Body of pancreas (tissue), 4 donors: Measurements from ENCODE around the gene IL34. TPM values are rescaled to one million over a fixed set of nuclear protein-coding genes. Genes with fewer than 3 reads are reported as not detected.
"Not testable (repeated sequence)": the region's sequence is repeated elsewhere in the genome, so short reads cannot be mapped to it uniquely, and the experiment has no call there.

Experiments used
- ATAC-seq: fragments of 150-250 bp; one replicate; pipeline ENCODE4 v1.9.1; 2016
- DNase-seq, 4 donors: peaks; one replicate each; pipeline ENCODE4 v3.0.0-alpha.2; 2019
- H3K27ac ChIP-seq, 4 donors: fragments of 200-600 bp; sonication (generic); 1 replicate in 3 of 4; 2 replicates in 1 of 4; pipeline versions ENCODE4 v1.5.1 to v1.6.1; 2016 to 2019; ENCODE audit warnings: mild to moderate bottlenecking in 1 of 4, mixed read lengths in 1 of 4, moderate library complexity in 1 of 4
- H3K27me3 ChIP-seq, 2 donors: fragments of 200-600 bp; sonication (generic); one replicate each; pipeline ENCODE4 v1.6.0; 2016; ENCODE audit warnings: mild to moderate bottlenecking in 1 of 2
- H3K36me3 ChIP-seq, 2 donors: fragments of 200-600 bp; sonication (generic); replicated peaks in 1 of 2; 2 replicates each; pipeline ENCODE4 v1.5.1; 2016; ENCODE audit warnings: low read depth in 2 of 2; ENCODE audit not compliant: insufficient read depth in 1 of 2
- H3K4me1 ChIP-seq: fragments of 200-600 bp; sonication (generic); one replicate; pipeline ENCODE4 v1.6.0; 2016
- H3K4me3 ChIP-seq, 2 donors: fragments of 200-600 bp; sonication (generic); 1 replicate in 1 of 2; 2 replicates in 1 of 2; pipeline ENCODE4 v1.5.1; 2016 to 2019
- H3K9me3 ChIP-seq, 3 donors: fragments of 200-600 bp; sonication (generic); 1 replicate in 2 of 3; 2 replicates in 1 of 3; pipeline ENCODE4 v1.5.1; 2016
- POLR2A ChIP-seq, 3 donors: fragments of 450-650 bp; IDR thresholded peaks; one replicate each; pipeline ENCODE4 v1.6.1; 2016; ENCODE audit warnings: antibody characterized with exemption in 3 of 3, mild to moderate bottlenecking in 2 of 3
- WGBS, 2 donors: methylation state at CpG; one replicate each; pipeline ENCODE4 v1.1.5; 2017; 5-methylcytosine and 5-hydroxymethylcytosine counted together
- intact Hi-C: fragments of 100-400 bp; cut with DNase I; formaldehyde crosslinking; loops from one replicate; pipeline ENCODE4 v1.15.1; 2023
- total RNA-seq, 2 donors: library from RNA; depleted of rRNA; stranded (reverse); fragments of >200 nt; gene quantifications; one replicate each; pipeline ENCODE4 v1.1.0, GENCODE V29; 2016
- TF ChIP-seq, protein P1 (sequence below), 7 experiments: fragments of 450-650 bp in 4 of 7; fragments of 200-600 bp in 3 of 7; sonication (generic) in 3 of 7; IDR thresholded peaks; one replicate each; pipeline ENCODE4 v1.5.1; 2016 to 2019; ENCODE audit warnings: antibody characterized with exemption in 7 of 7

The IL34 gene
- total RNA-seq, 2 donors from 2014 or later = 0.78 to 3.0 TPM

DNA sequence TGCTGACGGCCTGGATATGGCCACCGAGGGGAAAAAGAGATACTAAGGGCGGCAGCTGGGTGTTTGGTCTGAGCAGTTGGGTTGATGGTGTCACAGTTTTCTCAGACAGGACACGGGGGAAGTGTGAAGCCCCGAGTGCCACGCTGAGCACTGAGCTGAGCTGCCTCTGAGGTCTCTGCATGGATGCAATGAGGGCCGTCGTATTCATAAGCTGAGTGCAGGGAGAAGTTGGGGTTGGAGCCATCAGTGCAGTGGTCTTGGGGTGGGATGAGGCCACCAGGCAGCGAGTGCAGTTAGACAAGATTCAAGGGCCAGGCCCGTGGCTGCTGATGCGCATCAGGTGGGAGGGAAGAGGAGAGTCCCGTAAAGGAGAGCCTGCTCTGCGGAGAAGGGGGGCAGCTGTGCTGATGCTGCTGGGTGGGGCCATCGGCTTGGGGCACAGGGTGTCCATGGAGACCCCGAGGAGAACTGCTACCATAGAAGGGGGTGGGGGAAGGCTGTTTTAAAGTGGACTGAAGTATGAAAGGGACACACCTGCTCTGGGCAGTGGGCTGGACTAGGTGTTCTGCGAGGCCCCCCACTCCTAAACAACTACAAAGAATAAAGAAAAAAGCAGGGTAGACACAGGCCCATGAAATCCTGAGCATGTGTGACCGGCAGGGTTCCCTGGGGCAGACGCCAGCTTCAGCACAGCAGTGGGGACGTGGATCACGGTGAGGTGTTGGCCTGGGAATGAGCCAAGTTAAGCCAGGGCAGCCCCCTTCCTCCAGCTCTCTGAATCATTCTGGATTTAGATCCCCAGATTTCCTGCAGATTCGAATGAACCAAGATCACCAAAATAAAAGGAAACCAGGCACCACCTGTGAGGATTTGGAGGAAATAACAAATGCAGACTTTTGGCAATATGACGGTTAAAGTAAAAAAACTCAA is 19.7 kb downstream of the IL34 start:
- 90% methylated on average over 20 to 22 of the region's 22 CpGs for whole genome bisulfite sequencing, 2 donors
- Histone ChIP-seq H3K4me3 (no peak overlapping the region), H3K36me3 (peaks cover 0 to 14% of the 10 kb centered on the region in 2 donors), H3K27me3 (no peaks in the 10 kb centered on the region), H3K27ac (no peak overlapping the region), H3K9me3 (no peaks in the 10 kb centered on the region), H3K4me1 (no peaks in the 10 kb centered on the region)
- intact Hi-C loops = no loop called here
- ATAC-seq (no peak), DNase-seq (no peak)
- TF ChIP-seq, protein P1, sequence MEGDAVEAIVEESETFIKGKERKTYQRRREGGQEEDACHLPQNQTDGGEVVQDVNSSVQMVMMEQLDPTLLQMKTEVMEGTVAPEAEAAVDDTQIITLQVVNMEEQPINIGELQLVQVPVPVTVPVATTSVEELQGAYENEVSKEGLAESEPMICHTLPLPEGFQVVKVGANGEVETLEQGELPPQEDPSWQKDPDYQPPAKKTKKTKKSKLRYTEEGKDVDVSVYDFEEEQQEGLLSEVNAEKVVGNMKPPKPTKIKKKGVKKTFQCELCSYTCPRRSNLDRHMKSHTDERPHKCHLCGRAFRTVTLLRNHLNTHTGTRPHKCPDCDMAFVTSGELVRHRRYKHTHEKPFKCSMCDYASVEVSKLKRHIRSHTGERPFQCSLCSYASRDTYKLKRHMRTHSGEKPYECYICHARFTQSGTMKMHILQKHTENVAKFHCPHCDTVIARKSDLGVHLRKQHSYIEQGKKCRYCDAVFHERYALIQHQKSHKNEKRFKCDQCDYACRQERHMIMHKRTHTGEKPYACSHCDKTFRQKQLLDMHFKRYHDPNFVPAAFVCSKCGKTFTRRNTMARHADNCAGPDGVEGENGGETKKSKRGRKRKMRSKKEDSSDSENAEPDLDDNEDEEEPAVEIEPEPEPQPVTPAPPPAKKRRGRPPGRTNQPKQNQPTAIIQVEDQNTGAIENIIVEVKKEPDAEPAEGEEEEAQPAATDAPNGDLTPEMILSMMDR (IDR thresholded peaks at IDR 0.05) = no peak
- TF ChIP-seq POLR2A (IDR thresholded peaks at IDR 0.05) = no peak

DNA sequence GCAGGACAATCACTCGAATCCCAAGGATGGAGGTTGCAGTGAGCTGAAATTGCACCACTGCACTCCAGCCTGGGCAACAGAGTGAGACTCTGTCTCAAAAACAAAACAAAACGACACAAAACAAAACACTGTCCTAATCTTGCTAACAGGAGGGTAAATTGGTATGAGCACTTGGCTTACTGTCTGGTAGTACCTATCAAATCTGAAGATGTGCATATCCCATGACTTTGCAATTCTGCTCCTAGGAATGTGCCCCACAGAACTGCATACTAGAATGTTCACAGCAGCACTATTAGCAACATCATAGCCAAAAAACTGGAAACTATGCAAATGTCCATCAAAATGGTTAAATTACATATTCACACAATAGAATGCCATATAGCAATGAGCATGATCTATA is 23.8 kb downstream of the IL34 start:
- TF ChIP-seq, protein P1 (IDR thresholded peaks at IDR 0.05) = no peak
- TF ChIP-seq POLR2A (IDR thresholded peaks at IDR 0.05) = no peak
- H3K9me3 ChIP-seq = no peaks in the 10 kb centered on the region
- 95 to 97% methylated on average over 2 of the region's 2 CpGs for WGBS, 2 donors
- DNase-seq (no peak), ATAC-seq (no peak)
- no peak overlapping the region for H3K4me3 ChIP-seq
- intact Hi-C loops = no loop called here
- H3K27me3 ChIP-seq = no peaks in the 10 kb centered on the region
- peaks cover 0 to 11% of the 10 kb centered on the region in 2 donors for H3K36me3 ChIP-seq
- no peak overlapping the region for H3K27ac ChIP-seq
- no peaks in the 10 kb centered on the region for H3K4me1 ChIP-seq

DNA sequence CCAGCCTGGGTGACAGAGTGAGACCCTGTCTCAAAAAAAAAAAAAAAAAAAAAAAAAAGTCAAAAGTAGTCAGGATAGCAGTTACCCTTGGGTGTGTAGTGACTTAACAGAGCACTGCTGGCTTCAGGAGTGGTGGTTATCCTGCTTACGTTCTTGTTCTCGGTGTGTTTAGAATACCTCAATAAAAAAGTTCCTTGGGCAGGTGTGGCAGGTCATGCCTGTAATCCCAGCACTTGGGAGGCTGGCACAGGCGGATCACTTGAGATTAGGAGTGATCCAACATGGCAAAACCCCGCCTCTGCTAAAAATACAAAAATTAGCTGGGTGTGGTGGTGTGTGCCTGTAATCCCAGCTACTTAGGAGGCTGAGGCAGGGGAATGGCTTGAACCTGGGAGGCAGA is 24.6 kb downstream of the IL34 start:
- WGBS, 2 donors = 87 to 98% methylated on average over 4 of the region's 4 CpGs
- H3K27me3 ChIP-seq, H3K4me3 ChIP-seq, H3K36me3 ChIP-seq, H3K9me3 ChIP-seq, intact Hi-C loops, H3K27ac ChIP-seq, H3K4me1 ChIP-seq, ATAC-seq, DNase-seq: not testable (repeated sequence)

DNA sequence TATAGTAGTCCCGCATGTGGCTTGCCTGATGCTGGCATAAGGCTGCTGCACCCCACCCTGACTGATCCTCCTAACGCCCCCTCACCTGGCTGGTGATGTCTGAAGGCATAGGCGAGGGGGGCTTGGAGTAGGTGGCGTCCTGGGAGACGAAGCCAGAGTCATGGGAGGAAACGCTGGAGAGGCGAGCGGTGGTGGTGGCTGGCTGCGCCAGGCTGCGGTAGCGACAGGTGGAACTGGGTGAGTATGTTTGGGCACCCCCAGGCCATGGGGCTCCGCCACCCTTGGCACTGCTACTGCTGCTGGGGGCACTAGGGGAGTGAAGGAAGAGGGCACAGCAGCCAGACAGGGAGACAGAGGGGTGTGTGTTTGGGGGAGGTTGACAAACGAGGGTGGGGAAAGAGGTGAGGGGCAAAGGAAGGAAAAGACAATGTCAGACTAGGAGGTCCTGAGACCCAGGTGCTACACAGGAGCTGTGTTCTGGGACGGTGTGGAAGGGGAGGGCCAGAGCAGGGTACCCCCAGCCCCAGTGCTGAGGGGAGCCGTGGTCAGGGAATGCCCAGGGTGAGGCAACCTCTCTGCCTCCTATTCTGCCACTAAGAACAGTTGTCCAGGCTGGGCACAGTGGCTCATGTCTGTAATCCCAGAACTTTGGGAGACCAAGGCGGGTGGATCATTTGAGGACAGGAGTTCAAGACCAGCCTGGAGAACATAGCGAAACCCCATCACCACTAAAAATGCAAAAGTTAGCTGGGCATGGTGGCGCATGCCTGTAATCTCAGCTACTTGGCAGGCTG is 28.1 kb downstream of the IL34 start:
- no peak overlapping the region for H3K4me3 ChIP-seq
- WGBS, 2 donors = 90% methylated on average over 16 to 18 of the region's 18 CpGs
- H3K27ac ChIP-seq = no peak overlapping the region

More for the DNA sequence above, 28.1 kb downstream of the IL34 start:
- DNase-seq (no peak), ATAC-seq (no peak)
- H3K27me3 ChIP-seq = no peaks in the 10 kb centered on the region
- TF ChIP-seq, protein P1 (IDR thresholded peaks at IDR 0.05) = no peak
- TF ChIP-seq POLR2A (IDR thresholded peaks at IDR 0.05) = no peak
- peaks cover 0 to 2% of the 10 kb centered on the region in 2 donors for H3K36me3 ChIP-seq
- no peaks in the 10 kb centered on the region for H3K4me1 ChIP-seq
- intact Hi-C loops = loop anchor here (5.0 kb wide), 1 partner anchor 93 kb away; no protein-coding TSS in a partner anchor
- no peaks in the 10 kb centered on the region for H3K9me3 ChIP-seq
